Activated T-cell treated with anti-CD3 and anti-CD28 coated beads, Interleukin-2, amount 50 U/mL, for 48 hours (primary cell): ENCODE data around the gene DGKI.

Experiments used
- DNase-seq, 2 experiments: peaks; one replicate each; pipeline ENCODE4 v3.0.0-alpha.2; 2020

DGKI gene

GRCh38 chr7:137684776-137685175 lies 162.0 kb downstream of the DGKI start:
- DNase-seq = no peak

GRCh38 chr7:137684316-137684715 lies 162.5 kb downstream of the DGKI start:
- no peak for DNase-seq

- no peak for DNase-seq
Observed at GRCh38 chr7:137682596-137682995, 164.2 kb downstream of the DGKI start.

GRCh38 chr7:137681657-137682562 lies 164.9 kb downstream of the DGKI start:
- DNase-seq = no peak

- DNase-seq = no peak
Observed at GRCh38 chr7:137674551-137675409, 172.0 kb downstream of the DGKI start.

GRCh38 chr7:137674048-137674447 lies 172.7 kb downstream of the DGKI start:
- no peak for DNase-seq

GRCh38 chr7:137671920-137672319 lies 174.9 kb downstream of the DGKI start:
- no peak for DNase-seq

- no peak for DNase-seq
Observed at GRCh38 chr7:137670222-137671064, 176.3 kb downstream of the DGKI start.

GRCh38 chr7:137669706-137670105 lies 177.1 kb downstream of the DGKI start:
- no peak for DNase-seq

GRCh38 chr7:137668404-137668803 lies 178.4 kb downstream of the DGKI start:
- DNase-seq = no peak

GRCh38 chr7:137667633-137668387 lies 179.0 kb downstream of the DGKI start:
- no peak for DNase-seq

GRCh38 chr7:137664846-137665245 lies 181.9 kb downstream of the DGKI start:
- DNase-seq = no peak

GRCh38 chr7:137661634-137662033 lies 185.1 kb downstream of the DGKI start:
- no peak for DNase-seq

GRCh38 chr7:137658190-137658900 lies 188.4 kb downstream of the DGKI start:
- DNase-seq = no peak

- no peak for DNase-seq
Observed at GRCh38 chr7:137657476-137658189, 189.1 kb downstream of the DGKI start.

- DNase-seq = no peak
Observed at GRCh38 chr7:137656850-137657232, 189.9 kb downstream of the DGKI start.

GRCh38 chr7:137656227-137656849 lies 190.4 kb downstream of the DGKI start:
- peak; percentile 80 to 81 for DNase-seq

GRCh38 chr7:137655804-137656203 lies 191.0 kb downstream of the DGKI start:
- no peak for DNase-seq

GRCh38 chr7:137652721-137653120 lies 194.1 kb downstream of the DGKI start:
- DNase-seq = no peak

GRCh38 chr7:137647905-137648565 lies 198.7 kb downstream of the DGKI start:
- no peak for DNase-seq
